Aorta (tissue), 5 donors: Measurements from ENCODE around the gene TGFB1. TPM values are rescaled to one million over a fixed set of nuclear protein-coding genes. Genes with fewer than 3 reads are reported as not detected.
"Not testable (repeated sequence)": the region's sequence is repeated elsewhere in the genome, so short reads cannot be mapped to it uniquely, and the experiment has no call there.

Experiments
- ATAC-seq: fragments of 200-7000 bp; cut with Tn5 transposase; one replicate; pipeline ENCODE4 v1.9.1; 2022; ENCODE audit warnings: moderate library complexity; ENCODE audit not compliant: low FRiP score
- DNase-seq, 2 donors: peaks; one replicate each; pipeline ENCODE4 v3.0.0-alpha.2; 2020
- H3K27ac ChIP-seq, 2 donors: one replicate each; pipeline ENCODE4 v1.5.1; 2013; ENCODE audit warnings: low read length in 2 of 2, mild to moderate bottlenecking in 2 of 2, moderate library complexity in 2 of 2, control low read depth in 1 of 2, inconsistent platforms in 1 of 2, low read depth in 1 of 2
- H3K27me3 ChIP-seq, 2 donors: one replicate each; pipeline ENCODE4 v1.6.1; 2013; ENCODE audit warnings: control low read depth in 1 of 2, low read length in 1 of 2, mild to moderate bottlenecking in 1 of 2, moderate library complexity in 1 of 2; ENCODE audit not compliant: insufficient read depth in 2 of 2, control insufficient read depth in 1 of 2
- H3K36me3 ChIP-seq, 2 donors: one replicate each; pipeline ENCODE4 v1.6.1; 2013; ENCODE audit warnings: control low read depth in 1 of 2, low read length in 1 of 2, mild to moderate bottlenecking in 1 of 2; ENCODE audit not compliant: insufficient read depth in 2 of 2, control insufficient read depth in 1 of 2
- H3K4me1 ChIP-seq, 2 donors: one replicate each; pipeline ENCODE4 v1.6.1; 2013; ENCODE audit warnings: low read length in 2 of 2, control low read depth in 1 of 2, mild to moderate bottlenecking in 1 of 2, moderate library complexity in 1 of 2; ENCODE audit not compliant: insufficient read depth in 2 of 2, control insufficient read depth in 1 of 2
- H3K4me3 ChIP-seq, 2 donors: one replicate each; pipeline ENCODE4 v1.5.1; 2013; ENCODE audit warnings: low read length in 2 of 2, control low read depth in 1 of 2, mild to moderate bottlenecking in 1 of 2
- H3K9me3 ChIP-seq: one replicate; pipeline ENCODE4 v1.6.1; 2013; ENCODE audit warnings: mild to moderate bottlenecking, low read length; ENCODE audit not compliant: control insufficient read depth
- WGBS, 2 donors: extraction: QIAGEN DNeasy Blood & Tissue Kit; methylation state at CpG; one replicate each; pipeline ENCODE4 v1.1.7; 2013; 5-methylcytosine and 5-hydroxymethylcytosine counted together
- intact Hi-C, 2 donors: fragments of 100-400 bp; cut with DNase I; formaldehyde crosslinking; loops; one replicate each; pipeline versions ENCODE4 v1.14.2 to v1.15.0; 2022
- polyA plus RNA-seq, 2 donors: library from polyadenylated mRNA; stranded (reverse); fragments of 200-250 nt; gene quantifications; one replicate each; pipeline ENCODE4 v1.2.3, GENCODE V29; 2013
- total RNA-seq, 2 donors: library from RNA; stranded (reverse); fragmentation: NEBNext Ultra II Directional; extraction: Animal tissue kit (Norgen Biotek cat#: 25700); gene quantifications; one replicate each; pipeline ENCODE4 v1.2.1, GENCODE V29; 2021
- donor health status: healthy with polysubstance abuse.
- donor health status: Bipolar disorder and iron deficiency.
- donor health status: DM: no; HTN: no; CAD: no.
- donor health status: DM: no; HTN: no; CAD: no.
- donor health status: DM: yes; HTN: yes; CAD: no.

TGFB1 gene
- total and polyA plus RNA-seq, 4 donors, result 25.4 to 97.5 (median 69.1) TPM

DNA sequence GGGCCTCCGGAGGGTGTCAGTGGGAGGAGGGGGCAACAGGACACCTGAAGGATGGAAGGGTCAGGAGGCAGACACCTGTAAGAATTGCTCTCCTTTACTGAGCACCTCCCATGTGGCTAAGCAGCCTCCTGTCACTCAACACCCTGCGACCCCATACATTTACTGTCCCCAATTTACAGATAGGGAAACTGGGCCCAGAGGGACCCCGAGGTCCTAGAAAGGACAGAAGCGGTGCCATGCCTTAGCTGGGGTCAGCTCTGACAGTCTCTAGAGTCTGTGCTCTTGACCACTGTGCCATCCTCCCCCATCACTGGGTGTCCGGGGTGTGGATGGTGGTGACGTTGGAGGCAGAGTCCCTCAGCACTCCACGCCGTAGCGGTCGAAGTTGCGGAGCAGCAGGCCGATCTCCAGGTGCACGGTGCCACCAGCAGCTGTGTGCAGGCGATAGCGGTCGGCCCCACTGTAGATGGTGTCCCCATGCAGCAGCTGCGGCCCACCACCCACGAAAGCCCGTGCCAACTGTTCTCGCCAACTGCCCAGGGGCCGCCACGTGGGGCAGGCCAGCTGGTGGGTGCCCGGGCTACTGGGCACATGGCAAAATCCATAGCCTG lies 726 bp upstream of the TGFB1 start:
- 90 to 91% methylated on average over 23 of the region's 23 CpGs for WGBS, 2 donors
- DNase-seq, result peak; percentile 60 to 83
- Histone ChIP-seq H3K4me3 (no peak overlapping the region), H3K27ac (no peak overlapping the region), H3K9me3 (no peaks in the 10 kb centered on the region), H3K36me3 (no peaks in the 10 kb centered on the region), H3K4me1 (no peaks in the 10 kb centered on the region), H3K27me3 (no peaks in the 10 kb centered on the region)
- ATAC-seq, result no peak
- intact Hi-C loops, result loop anchor here in 1 of 2 donors (5.0 kb wide), 2 partner anchors 42 to 73 kb away; partner anchors contain the start of genes B3GNT8 and CCDC97

DNA sequence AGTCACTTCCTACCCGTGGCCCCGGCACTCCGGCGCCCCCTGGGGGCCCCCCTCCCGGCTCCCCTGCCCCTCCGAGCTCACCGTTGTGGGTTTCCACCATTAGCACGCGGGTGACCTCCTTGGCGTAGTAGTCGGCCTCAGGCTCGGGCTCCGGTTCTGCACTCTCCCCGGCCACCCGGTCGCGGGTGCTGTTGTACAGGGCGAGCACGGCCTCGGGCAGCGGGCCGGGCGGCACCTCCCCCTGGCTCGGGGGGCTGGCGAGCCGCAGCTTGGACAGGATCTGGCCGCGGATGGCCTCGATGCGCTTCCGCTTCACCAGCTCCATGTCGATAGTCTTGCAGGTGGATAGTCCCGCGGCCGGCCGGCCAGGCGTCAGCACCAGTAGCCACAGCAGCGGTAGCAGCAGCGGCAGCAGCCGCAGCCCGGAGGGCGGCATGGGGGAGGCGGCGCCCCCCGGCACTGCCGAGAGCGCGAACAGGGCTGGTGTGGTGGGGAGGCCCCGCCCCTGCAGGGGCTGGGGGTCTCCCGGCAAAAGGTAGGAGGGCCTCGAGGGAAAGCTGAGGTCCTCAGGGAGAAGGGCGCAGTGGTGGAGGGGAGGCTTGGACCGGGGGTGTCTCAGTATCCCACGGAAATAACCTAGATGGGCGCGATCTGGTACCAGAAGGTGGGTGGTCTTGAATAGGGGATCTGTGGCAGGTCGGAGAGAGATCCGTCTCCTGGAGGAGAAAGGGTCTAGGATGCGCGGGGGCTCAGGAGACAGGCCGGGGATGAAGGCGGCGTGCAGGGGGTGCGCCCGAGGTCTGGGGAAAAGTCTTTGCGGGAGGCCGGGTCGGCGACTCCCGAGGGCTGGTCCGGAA lies 885 bp downstream of the TGFB1 start:
- H3K4me3 ChIP-seq, result peak overlapping the region; percentile 34 to 77
- H3K9me3 ChIP-seq, result no peaks in the 10 kb centered on the region
- H3K27ac ChIP-seq, result peak overlapping the region in 1 of 2 donors; percentile 34
- DNase-seq (peak; percentile 79 to 89), ATAC-seq (peak; percentile 13)
- intact Hi-C loops, result loop anchor here in 1 of 2 donors (2.0 to 5.0 kb wide), 3 partner anchors 28 to 74 kb away; partner anchors contain the start of genes B3GNT8 and CCDC97
- H3K36me3 ChIP-seq, result no peaks in the 10 kb centered on the region
- 0 to 1% methylated on average over 71 of the region's 71 CpGs for whole genome bisulfite sequencing, 2 donors
- no peaks in the 10 kb centered on the region for H3K4me1 ChIP-seq
- no peaks in the 10 kb centered on the region for H3K27me3 ChIP-seq

DNA sequence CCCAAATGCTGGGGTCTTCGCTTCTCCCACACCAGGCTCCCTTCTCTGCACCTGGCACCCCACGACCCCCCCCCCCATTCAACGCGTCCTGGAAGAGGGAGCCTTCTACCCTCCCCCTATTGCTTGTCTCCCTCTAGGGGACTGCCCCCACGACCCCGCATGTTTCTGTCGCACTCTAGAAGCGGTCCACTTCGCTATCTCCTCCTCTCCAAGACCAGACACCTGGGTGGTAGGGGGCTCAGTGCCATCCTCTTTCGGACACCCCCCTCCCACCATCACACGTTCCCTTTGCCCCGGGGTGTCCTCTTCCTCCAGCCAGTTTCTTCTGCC lies 1.5 kb downstream of the TGFB1 start:
- ATAC-seq, result no peak
- no peaks in the 10 kb centered on the region for H3K4me1 ChIP-seq
- intact Hi-C loops, result loop anchor here in 1 of 2 donors (2.0 to 5.0 kb wide), 3 partner anchors 27 to 75 kb away; partner anchors contain the start of genes B3GNT8 and CCDC97

DNA sequence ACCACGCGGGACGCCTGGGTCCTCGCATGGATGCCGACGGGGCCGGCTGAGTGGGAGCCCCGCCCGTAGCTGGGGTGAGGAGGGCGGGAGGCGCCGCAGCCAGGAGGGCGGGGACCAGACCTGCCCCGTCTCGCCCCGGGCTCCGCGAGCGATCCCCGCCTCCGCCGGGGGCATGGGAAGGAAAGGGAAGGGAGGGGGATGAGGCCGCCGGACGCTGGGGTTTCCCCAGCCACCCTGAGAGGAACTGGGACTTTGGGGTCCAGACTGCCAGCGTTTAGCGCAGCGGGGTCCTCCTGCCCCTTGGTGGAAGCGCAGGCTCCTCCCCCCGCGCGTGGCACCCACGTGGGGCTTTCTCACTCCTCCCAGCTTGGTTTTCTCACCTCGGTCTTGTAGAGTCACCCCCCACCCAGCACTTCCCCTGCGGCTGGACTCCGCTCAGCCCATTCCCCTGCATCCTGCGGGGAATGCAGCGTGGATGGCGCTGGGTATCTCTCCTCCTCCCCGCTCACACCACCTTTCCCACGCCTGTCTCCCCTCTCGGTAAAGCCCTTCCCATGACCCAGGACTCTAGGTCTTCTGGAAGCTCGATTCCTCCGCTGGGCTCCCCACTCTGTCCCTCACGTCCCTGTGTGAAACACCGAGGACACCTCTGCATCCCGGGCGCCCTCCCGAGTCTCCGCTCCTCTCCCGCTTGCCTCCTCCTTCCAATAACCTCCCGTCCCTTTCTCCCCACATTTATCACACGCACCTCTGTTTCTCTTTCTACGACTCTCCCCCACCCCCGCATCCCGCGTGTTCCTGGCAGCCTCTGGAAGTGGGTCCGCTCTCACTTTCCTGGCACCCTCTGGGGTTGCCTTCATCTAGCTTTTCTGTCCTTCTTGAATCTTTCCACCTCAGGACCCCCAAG lies 2.1 kb downstream of the TGFB1 start:
- intact Hi-C loops, result loop anchor here in 1 of 2 donors (2.0 to 5.0 kb wide), 3 partner anchors 27 to 76 kb away; partner anchors contain the start of genes B3GNT8 and CCDC97
- no peaks in the 10 kb centered on the region for H3K4me1 ChIP-seq
- peak overlapping the region in 1 of 2 donors; percentile 29 for H3K27ac ChIP-seq
- H3K4me3 ChIP-seq, result peak overlapping the region; percentile 34 to 77
- H3K9me3 ChIP-seq, result no peaks in the 10 kb centered on the region
- no peaks in the 10 kb centered on the region for H3K27me3 ChIP-seq
- ATAC-seq (peak; percentile 74), DNase-seq (peak; percentile 82 to 89)
- 0% methylated on average over 46 to 58 of the region's 58 CpGs for WGBS, 2 donors
- no peaks in the 10 kb centered on the region for H3K36me3 ChIP-seq

More for the DNA sequence above, 1.5 kb downstream of the TGFB1 start:
- Histone ChIP-seq H3K9me3 (no peaks in the 10 kb centered on the region), H3K27ac (no peak overlapping the region), H3K4me3 (peak overlapping the region; percentile 34 to 77), H3K27me3 (no peaks in the 10 kb centered on the region), H3K36me3 (no peaks in the 10 kb centered on the region)
- WGBS, 2 donors, result 0% methylated on average over 9 to 12 of the region's 12 CpGs
- DNase-seq, result no peak

DNA sequence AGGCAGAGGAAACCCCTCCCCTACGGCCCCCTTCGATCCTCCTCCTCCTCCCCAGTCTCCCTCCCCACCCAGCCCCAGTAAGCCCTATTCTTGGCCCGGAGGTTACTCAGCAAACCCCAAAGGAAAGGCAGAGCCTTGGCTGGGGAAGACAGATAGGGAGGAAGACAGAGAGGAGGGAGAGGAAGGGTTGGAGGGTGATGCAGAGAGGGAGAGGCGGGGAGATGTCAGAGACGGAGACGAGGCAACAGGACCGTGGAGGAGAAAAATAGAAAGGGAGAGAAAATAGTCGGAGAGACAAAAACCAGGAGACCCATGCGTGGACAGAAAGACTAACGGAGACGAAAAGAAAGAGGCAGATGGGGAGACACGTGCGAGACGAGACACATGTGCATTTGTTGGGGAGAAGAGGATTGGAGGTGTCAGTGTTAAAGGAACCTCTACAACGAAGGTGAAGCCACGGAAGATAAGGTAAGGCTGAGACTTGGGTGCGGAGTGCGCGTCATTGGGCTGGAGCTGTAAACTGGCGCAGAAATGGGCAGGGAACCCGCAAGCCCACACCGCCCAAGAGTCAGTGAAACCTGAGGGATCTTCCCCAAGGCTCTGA lies 2.9 kb downstream of the TGFB1 start:
- 1 to 2% methylated on average over 22 of the region's 22 CpGs for WGBS, 2 donors
- ATAC-seq (no peak), DNase-seq (no peak)
- Histone ChIP-seq H3K4me3 (peak overlapping the region; percentile 34 to 77), H3K36me3 (no peaks in the 10 kb centered on the region), H3K27ac (peak overlapping the region in 1 of 2 donors; percentile 16), H3K27me3 (no peaks in the 10 kb centered on the region), H3K9me3 (no peaks in the 10 kb centered on the region), H3K4me1 (no peaks in the 10 kb centered on the region)
- intact Hi-C loops, result loop anchor here in 1 of 2 donors (5.0 kb wide), 2 partner anchors 39 to 76 kb away; partner anchors contain the start of genes B3GNT8 and CCDC97

- H3K27ac ChIP-seq, H3K36me3 ChIP-seq, H3K9me3 ChIP-seq: not testable (repeated sequence)
These were observed 6.8 kb downstream of the TGFB1 start for GRCh38 chr19:41346916-41347315.

GRCh38 chr19:41344162-41344561 lies 9.6 kb downstream of the TGFB1 start:
- 97% methylated on average over 2 of the region's 2 CpGs for WGBS, 2 donors
- DNase-seq, result no peak
- no peaks in the 10 kb centered on the region for H3K9me3 ChIP-seq
- H3K4me3 ChIP-seq, result no peak overlapping the region
- no peak for ATAC-seq
- no peak overlapping the region for H3K27ac ChIP-seq
- H3K36me3 ChIP-seq, result peaks cover 0 to 6% of the 10 kb centered on the region in 2 donors
- no peaks in the 10 kb centered on the region for H3K27me3 ChIP-seq
- H3K4me1 ChIP-seq, result no peaks in the 10 kb centered on the region
- intact Hi-C loops, result no loop called here

More at GRCh38 chr19:41346916-41347315, 6.8 kb downstream of the TGFB1 start:
- WGBS, 2 donors, result 83% methylated on average over 9 of the region's 9 CpGs
- DNase-seq, H3K4me1 ChIP-seq, H3K4me3 ChIP-seq, H3K27me3 ChIP-seq, ATAC-seq, intact Hi-C loops: not testable (repeated sequence)
